Caco-2 (cell line): ENCODE results near the gene TRAFD1. TPM values are rescaled to one million over a fixed set of nuclear protein-coding genes. Genes with fewer than 3 reads are reported as not detected.

Experiments used
- BruUV-seq: library from RNA; stranded (reverse); fragments of 400-500 nt; replicated peaks from 2 replicates; lab custom pipeline; 2021; lab: Mats Ljungman, UMichigan
- CTCF ChIA-PET: fragments of 300-600 bp; sonication (Branson Sonifier 250); formaldehyde crosslinking; loops from one replicate; lab custom pipeline; 2022; ENCODE audit warnings: antibody characterized with exemption; lab: Charles Lee
- POLR2A ChIA-PET: fragments of 300-600 bp; sonication (Branson Sonifier 250); formaldehyde crosslinking; loops from one replicate; lab custom pipeline; 2022; ENCODE audit warnings: antibody characterized with exemption; lab: Charles Lee
- DNase-seq, 2 experiments: peaks; one replicate each; pipeline versions ENCODE4 v3.0.0 to v3.0.0-alpha.2; 2020 to 2022
- H3K27me3 ChIP-seq: replicated peaks from 2 replicates; pipeline ENCODE4 v1.6.0; 2011; ENCODE audit warnings: low read length; ENCODE audit not compliant: control insufficient read depth, insufficient read depth
- H3K36me3 ChIP-seq: 2 replicates; pipeline ENCODE4 v1.5.1; 2011; ENCODE audit warnings: low read length; ENCODE audit not compliant: control insufficient read depth, insufficient read depth
- H3K4me1 ChIP-seq: fragments of 250-450 bp; sonication (Bioruptor Pico); 2 replicates; pipeline ENCODE4 v1.5.1; 2020; ENCODE audit warnings: mild to moderate bottlenecking
- H3K4me3 ChIP-seq: 2 replicates; pipeline ENCODE4 v1.5.1; 2011; ENCODE audit warnings: low read depth, mild to moderate bottlenecking, control low read depth, low read length
- H3K9me3 ChIP-seq: fragments of 250-450 bp; sonication (Bioruptor Pico); 2 replicates; pipeline ENCODE4 v1.5.1; 2020; ENCODE audit warnings: mild to moderate bottlenecking, moderate library complexity
- H3K27ac Mint-ChIP-seq: one replicate; pipeline ENCODE4 v1.8.0; 2022; ENCODE audit warnings: mixed read lengths; ENCODE audit not compliant: unreplicated experiment
- H3K27me3 Mint-ChIP-seq: one replicate; pipeline ENCODE4 v1.8.0; 2022; ENCODE audit warnings: mixed read lengths; ENCODE audit not compliant: insufficient read depth, unreplicated experiment
- H3K36me3 Mint-ChIP-seq: one replicate; pipeline ENCODE4 v1.8.0; 2022; ENCODE audit warnings: mild to moderate bottlenecking, mixed read lengths; ENCODE audit not compliant: insufficient read depth, unreplicated experiment
- H3K4me1 Mint-ChIP-seq: one replicate; pipeline ENCODE4 v1.8.0; 2022; ENCODE audit warnings: low read depth, mixed read lengths; ENCODE audit not compliant: unreplicated experiment
- H3K4me3 Mint-ChIP-seq: one replicate; pipeline ENCODE4 v1.8.0; 2022; ENCODE audit warnings: mild to moderate bottlenecking, moderate library complexity, mixed read lengths; ENCODE audit not compliant: unreplicated experiment
- H3K9me3 Mint-ChIP-seq: one replicate; pipeline ENCODE4 v1.8.0; 2022; ENCODE audit warnings: mixed read lengths; ENCODE audit not compliant: unreplicated experiment
- intact Hi-C: fragments of 100-400 bp; cut with micrococcal nuclease; formaldehyde crosslinking; loops from one replicate; pipeline ENCODE4 v1.10.0; 2022; ENCODE audit not compliant: unreplicated experiment
- total RNA-seq: library from RNA; stranded (reverse); gene quantifications from 2 replicates; pipeline ENCODE4 v1.2.3, GENCODE V29; 2022
- TF ChIP-seq, protein P1 (sequence below), 2 experiments: fragments of 200-600 bp in 1 of 2; IDR thresholded peaks; 1 replicate in 1 of 2; 2 replicates in 1 of 2; pipeline versions ENCODE4 v1.5.1 to v1.8.0; 2011 to 2022; ENCODE audit warnings: antibody characterized with exemption in 1 of 2, control low read depth in 1 of 2, inconsistent platforms in 1 of 2, low read depth in 1 of 2, low read length in 1 of 2, mild to moderate bottlenecking in 1 of 2, moderate library complexity in 1 of 2; ENCODE audit not compliant: insufficient read depth in 1 of 2, severe bottlenecking in 1 of 2, unreplicated experiment in 1 of 2

The TRAFD1 gene
- total RNA-seq, 1 experiment from 2014 or later = 25.5 TPM

DNA sequence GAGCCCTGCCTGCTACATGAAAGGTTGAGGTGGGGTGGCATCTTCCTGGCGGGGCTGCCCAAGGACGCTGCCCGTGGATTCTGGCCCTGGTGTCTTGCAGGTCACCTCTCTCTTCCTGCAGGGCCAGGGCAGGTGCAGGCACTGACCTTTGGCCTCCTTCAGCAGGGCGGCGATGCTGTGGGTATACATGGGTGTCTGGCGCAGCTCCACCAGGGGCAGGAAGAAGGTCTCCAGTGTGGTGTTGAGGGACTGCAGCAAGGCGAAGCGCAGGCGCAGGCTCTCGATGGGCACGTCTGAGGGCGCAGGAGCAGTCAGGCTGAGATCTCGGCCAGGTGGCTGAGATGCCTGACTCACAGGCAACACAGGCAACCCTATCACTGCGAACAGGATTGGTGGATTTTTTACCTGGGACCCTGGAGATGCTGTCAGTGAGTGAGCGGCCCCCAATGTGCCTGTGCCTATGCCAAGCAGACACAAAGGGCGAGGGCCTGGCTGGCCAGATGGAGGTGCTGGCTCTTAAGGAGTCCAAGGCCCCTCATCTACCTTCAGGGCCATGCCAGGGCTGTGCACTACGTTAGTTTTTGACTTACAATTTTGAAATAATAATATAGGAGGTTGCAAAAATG is 45.7 kb downstream of the TRAFD1 start:
- Histone ChIP-seq H3K27me3 (no peaks in the 10 kb centered on the region), H3K4me3 (no peak overlapping the region), H3K4me1 (no peaks in the 10 kb centered on the region), H3K9me3 (no peaks in the 10 kb centered on the region), H3K36me3 (0 out of 2 replicates have a peak, but pooled peaks cover 2% of the 10 kb centered on the region)
- no peaks in the 10 kb centered on the region for H3K27me3 Mint-ChIP-seq
- intact Hi-C loops = no loop called here
- no peaks in the 10 kb centered on the region for H3K4me1 Mint-ChIP-seq
- H3K36me3 Mint-ChIP-seq = peaks cover 35% of the 10 kb centered on the region
- H3K9me3 Mint-ChIP-seq = no peaks in the 10 kb centered on the region
- H3K27ac Mint-ChIP-seq = no peak overlapping the region
- BruUV-seq = no TSS peak
- H3K4me3 Mint-ChIP-seq = no peak overlapping the region
- CTCF ChIA-PET = no interaction called here
- TF ChIP-seq, protein P1, sequence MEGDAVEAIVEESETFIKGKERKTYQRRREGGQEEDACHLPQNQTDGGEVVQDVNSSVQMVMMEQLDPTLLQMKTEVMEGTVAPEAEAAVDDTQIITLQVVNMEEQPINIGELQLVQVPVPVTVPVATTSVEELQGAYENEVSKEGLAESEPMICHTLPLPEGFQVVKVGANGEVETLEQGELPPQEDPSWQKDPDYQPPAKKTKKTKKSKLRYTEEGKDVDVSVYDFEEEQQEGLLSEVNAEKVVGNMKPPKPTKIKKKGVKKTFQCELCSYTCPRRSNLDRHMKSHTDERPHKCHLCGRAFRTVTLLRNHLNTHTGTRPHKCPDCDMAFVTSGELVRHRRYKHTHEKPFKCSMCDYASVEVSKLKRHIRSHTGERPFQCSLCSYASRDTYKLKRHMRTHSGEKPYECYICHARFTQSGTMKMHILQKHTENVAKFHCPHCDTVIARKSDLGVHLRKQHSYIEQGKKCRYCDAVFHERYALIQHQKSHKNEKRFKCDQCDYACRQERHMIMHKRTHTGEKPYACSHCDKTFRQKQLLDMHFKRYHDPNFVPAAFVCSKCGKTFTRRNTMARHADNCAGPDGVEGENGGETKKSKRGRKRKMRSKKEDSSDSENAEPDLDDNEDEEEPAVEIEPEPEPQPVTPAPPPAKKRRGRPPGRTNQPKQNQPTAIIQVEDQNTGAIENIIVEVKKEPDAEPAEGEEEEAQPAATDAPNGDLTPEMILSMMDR (IDR thresholded peaks at IDR 0.05; ENCODE audit: insufficient read depth in 1 of 2, low read depth in 1 of 2, low read length in 1 of 2, severe bottlenecking in 1 of 2, unreplicated experiment in 1 of 2) = no peak
- DNase-seq = peak in 1 of 2 experiments; percentile 26
- POLR2A ChIA-PET = no interaction called here

DNA sequence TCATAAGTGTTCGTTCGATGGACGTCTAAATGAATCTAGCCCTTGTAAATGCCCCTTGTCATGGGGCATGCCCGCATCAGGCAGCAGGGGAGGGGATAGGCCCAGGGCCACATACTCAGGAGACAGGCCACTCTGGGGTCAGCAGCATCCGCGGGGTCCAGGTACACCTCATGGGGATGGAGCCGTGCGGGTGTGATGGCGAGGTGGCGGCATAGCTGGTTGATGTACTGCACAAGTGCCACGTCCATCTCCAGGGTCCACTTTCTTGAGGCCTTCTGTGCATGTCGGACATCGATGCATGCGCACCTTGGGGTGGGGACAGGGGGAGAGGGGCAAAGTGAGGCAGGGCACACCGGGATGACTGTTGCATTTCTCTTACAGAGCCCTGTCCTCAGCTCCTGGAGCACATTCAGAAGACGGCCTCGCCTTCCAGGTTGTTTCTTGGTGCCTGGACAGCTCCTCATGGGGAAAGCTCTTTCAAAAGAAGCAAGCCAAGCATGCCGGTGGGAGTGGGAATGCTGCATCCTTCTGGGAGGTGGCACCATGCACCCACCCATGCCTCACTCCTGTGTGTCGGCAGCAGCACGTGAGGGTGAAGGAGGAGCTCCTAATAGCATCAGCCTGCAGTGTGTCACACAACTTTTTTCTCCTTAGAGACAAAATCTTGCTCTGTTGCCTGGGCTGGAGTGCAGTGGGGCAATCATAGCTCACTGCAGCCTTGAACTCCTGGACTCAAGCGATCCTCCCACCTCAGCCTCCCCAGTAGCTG is 47.4 kb downstream of the TRAFD1 start:
- BruUV-seq = no TSS peak
- Mint-ChIP-seq H3K27me3 (no peaks in the 10 kb centered on the region), H3K9me3 (no peaks in the 10 kb centered on the region), H3K27ac (no peak overlapping the region), H3K4me3 (no peak overlapping the region), H3K36me3 (peaks cover 30% of the 10 kb centered on the region), H3K4me1 (no peaks in the 10 kb centered on the region)
- Histone ChIP-seq H3K36me3 (peaks cover 2% of the 10 kb centered on the region; the same call in 1 of the 2 replicates), H3K4me3 (no peak overlapping the region), H3K9me3 (no peaks in the 10 kb centered on the region), H3K4me1 (no peaks in the 10 kb centered on the region), H3K27me3 (no peaks in the 10 kb centered on the region)
- ChIA-PET POLR2A (no interaction called here), CTCF (no interaction called here)
- no peak for DNase-seq
- intact Hi-C loops = no loop called here
- TF ChIP-seq, protein P1 (IDR thresholded peaks at IDR 0.05; ENCODE audit: insufficient read depth in 1 of 2, low read depth in 1 of 2, low read length in 1 of 2, severe bottlenecking in 1 of 2, unreplicated experiment in 1 of 2) = no peak

DNA sequence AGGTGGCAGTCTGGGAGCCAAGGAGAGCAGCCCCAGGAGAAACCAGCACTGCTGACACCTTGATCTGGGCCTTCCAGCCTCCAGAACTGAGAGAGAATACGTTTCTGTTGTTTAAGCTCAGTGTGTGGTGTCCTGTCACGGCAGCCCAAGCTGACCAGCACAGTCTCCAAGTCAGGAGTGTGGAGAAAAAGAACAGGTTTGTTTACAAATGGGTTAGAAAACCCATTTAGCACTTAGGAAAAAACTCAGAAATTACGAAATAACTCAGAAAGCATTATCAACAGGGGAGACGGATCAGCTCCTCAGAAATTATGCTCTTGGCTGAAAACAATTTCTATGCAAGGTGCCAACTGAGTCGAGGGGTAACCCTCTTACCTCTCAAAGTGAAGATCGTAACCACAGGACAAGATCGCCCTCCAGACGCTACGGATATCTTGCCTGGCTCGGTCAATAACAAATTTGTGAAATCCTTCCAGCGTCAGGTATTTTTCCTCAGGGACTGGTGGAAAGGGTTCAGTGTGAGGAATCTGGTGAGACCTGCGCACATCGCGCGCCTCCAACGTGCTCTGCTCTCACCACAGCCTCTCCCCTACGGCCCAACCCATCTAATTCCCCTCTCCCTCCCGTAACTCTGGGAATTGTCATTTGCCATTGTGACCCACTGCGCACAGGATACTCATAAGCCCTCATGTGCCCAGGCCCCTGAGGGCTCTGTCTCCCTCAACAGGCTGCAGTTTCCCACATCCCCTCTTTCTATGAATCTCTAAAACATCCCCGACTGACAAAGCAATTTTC is 50.2 kb downstream of the TRAFD1 start:
- peak overlapping the region; percentile 49 for H3K27ac Mint-ChIP-seq
- CTCF ChIA-PET = no interaction called here
- H3K27me3 Mint-ChIP-seq = no peaks in the 10 kb centered on the region
- POLR2A ChIA-PET = no interaction called here
- Histone ChIP-seq H3K9me3 (no peaks in the 10 kb centered on the region), H3K27me3 (no peaks in the 10 kb centered on the region), H3K4me1 (no peaks in the 10 kb centered on the region), H3K4me3 (no peak overlapping the region), H3K36me3 (peaks cover 2% of the 10 kb centered on the region; the same call in 1 of the 2 replicates)
- TF ChIP-seq, protein P1 (IDR thresholded peaks at IDR 0.05; ENCODE audit: insufficient read depth in 1 of 2, low read depth in 1 of 2, low read length in 1 of 2, severe bottlenecking in 1 of 2, unreplicated experiment in 1 of 2) = no peak
- intact Hi-C loops = no loop called here
- H3K4me3 Mint-ChIP-seq = no peak overlapping the region
- no peaks in the 10 kb centered on the region for H3K9me3 Mint-ChIP-seq
- no peaks in the 10 kb centered on the region for H3K4me1 Mint-ChIP-seq
- peaks cover 42% of the 10 kb centered on the region for H3K36me3 Mint-ChIP-seq
- BruUV-seq = no TSS peak
- no peak for DNase-seq
